HEK293 (cell line): ENCODE results near the gene ZIC5.

Source experiments
- CTCF ChIA-PET: fragments of 350-600 bp; formaldehyde crosslinking; extraction: SDS; loops from one replicate; lab custom pipeline; 2021; ENCODE audit warnings: antibody characterized with exemption; lab: Yijun Ruan, JAX
- POLR2A ChIA-PET: fragments of 300-600 bp; formaldehyde crosslinking; extraction: SDS; loops from one replicate; lab custom pipeline; 2020; ENCODE audit warnings: antibody characterized with exemption, inconsistent platforms; lab: Yijun Ruan, JAX
- H3K27ac ChIP-seq: fragments of 200-500 bp; sonication (Bioruptor generic); 2 replicates; pipeline ENCODE4 v1.5.1; 2014; ENCODE audit warnings: low read depth, low read length, control low read depth, inconsistent platforms; ENCODE audit errors: extremely low read depth
- H3K36me3 ChIP-seq, 2 experiments: fragments of 200-500 bp in 1 of 2; sonication (Bioruptor generic) in 1 of 2; 1 replicate in 1 of 2; 2 replicates in 1 of 2; pipeline ENCODE4 v1.5.1; 2014 to 2017; ENCODE audit warnings: inconsistent platforms in 2 of 2, low read length in 2 of 2; ENCODE audit not compliant: control insufficient read depth in 2 of 2, insufficient read depth in 1 of 2
- H3K4me1 ChIP-seq: fragments of 200-500 bp; sonication (Bioruptor generic); 2 replicates; pipeline ENCODE4 v1.5.1; 2014; ENCODE audit warnings: mild to moderate bottlenecking, low read length, inconsistent platforms; ENCODE audit not compliant: control insufficient read depth, insufficient read depth
- H3K4me3 ChIP-seq: 2 replicates; pipeline ENCODE4 v1.5.1; 2011; ENCODE audit warnings: low read depth, mild to moderate bottlenecking, control low read depth, low read length, moderate library complexity
- H3K9me3 ChIP-seq: fragments of 200-500 bp; sonication (Bioruptor generic); 2 replicates; pipeline ENCODE4 v1.5.1; 2014; ENCODE audit warnings: low read depth, low read length, inconsistent platforms; ENCODE audit not compliant: control insufficient read depth, insufficient read depth
- HOXC10 ChIP-seq: sonication (generic); formaldehyde crosslinking; IDR thresholded peaks from 2 replicates; pipeline ENCODE4 v1.8.1; 2023; ENCODE audit warnings: mild to moderate bottlenecking, missing genetic modification reagents
- PRDM4 ChIP-seq: fragments of 450-650 bp; formaldehyde crosslinking; IDR thresholded peaks from 2 replicates; pipeline ENCODE4 v1.5.1; 2017; ENCODE audit warnings: missing biosample characterization, missing genetic modification characterization
- PRDM6 ChIP-seq: fragments of 450-650 bp; formaldehyde crosslinking; IDR thresholded peaks from 2 replicates; pipeline ENCODE4 v1.5.1; 2017; ENCODE audit warnings: missing biosample characterization, missing genetic modification characterization
- ZBTB10 ChIP-seq: fragments of 450-650 bp; formaldehyde crosslinking; IDR thresholded peaks from 2 replicates; pipeline ENCODE4 v1.5.1; 2016; ENCODE audit warnings: missing biosample characterization, missing genetic modification characterization
- ZNF18 ChIP-seq: fragments of 450-650 bp; formaldehyde crosslinking; IDR thresholded peaks from 2 replicates; pipeline ENCODE4 v1.5.1; 2016; ENCODE audit warnings: missing biosample characterization, missing genetic modification characterization
- ZNF223 ChIP-seq: fragments of 450-650 bp; formaldehyde crosslinking; IDR thresholded peaks from 2 replicates; pipeline ENCODE4 v1.5.1; 2016; ENCODE audit warnings: missing biosample characterization, missing genetic modification characterization
- ZNF274 ChIP-seq, 2 experiments: fragments of 200-500 bp in 1 of 2; fragments of 450-650 bp in 1 of 2; sonication (Bioruptor generic) in 1 of 2; formaldehyde crosslinking in 1 of 2; IDR thresholded peaks; 2 replicates each; pipeline versions ENCODE4 v1.5.1 to v1.6.1; 2014 to 2016; ENCODE audit warnings: borderline replicate concordance in 1 of 2, inconsistent platforms in 1 of 2, low read length in 1 of 2, missing biosample characterization in 1 of 2, missing genetic modification characterization in 1 of 2
- ZNF416 ChIP-seq: fragments of 450-650 bp; formaldehyde crosslinking; IDR thresholded peaks from 2 replicates; pipeline ENCODE4 v1.5.1; 2016; ENCODE audit warnings: missing biosample characterization, missing genetic modification characterization
- ZNF514 ChIP-seq: fragments of 450-650 bp; formaldehyde crosslinking; IDR thresholded peaks from 2 replicates; pipeline ENCODE4 v1.5.1; 2016; ENCODE audit warnings: missing biosample characterization, missing genetic modification characterization
- ZNF549 ChIP-seq: fragments of 450-650 bp; IDR thresholded peaks from 2 replicates; pipeline ENCODE4 v1.5.1; 2018; ENCODE audit warnings: missing biosample characterization, missing genetic modification characterization, mild to moderate bottlenecking, inconsistent platforms, moderate library complexity
- ZNF677 ChIP-seq: fragments of 450-650 bp; IDR thresholded peaks from 2 replicates; pipeline ENCODE4 v1.5.0; 2018; ENCODE audit warnings: missing biosample characterization, mild to moderate bottlenecking, missing genetic modification characterization, moderate library complexity

ZIC5 gene

GRCh38 chr13:99973808-99974185, 2.2 kb upstream of the ZIC5 start (continued):
- peak; percentile 63 for TF ChIP-seq PRDM4
- TF ChIP-seq ZNF223, result no peak

GRCh38 chr13:99973163-99973807, 1.7 kb upstream of the ZIC5 start:
- no peaks in the 10 kb centered on the region for H3K9me3 ChIP-seq
- no peak overlapping the region for H3K27ac ChIP-seq
- no peak overlapping the region for H3K4me3 ChIP-seq
- TF ChIP-seq ZNF18 (tag by site-specific recombination), result peak; percentile 73
- TF ChIP-seq PRDM6, result peak; percentile 23; the same call in 1 of the 2 replicates
- no peak for TF ChIP-seq ZNF677 (tag by site-specific recombination)
- no peak for TF ChIP-seq ZNF274 (IDR thresholded peaks at IDR 0.05; ENCODE audit: low read length)
- TF ChIP-seq ZNF274 (tag by site-specific recombination; IDR thresholded peaks at IDR 0.05; ENCODE audit: borderline replicate concordance), result no peak
- no peak for TF ChIP-seq ZBTB10 (tag by site-specific recombination)
- TF ChIP-seq ZNF549 (tag by site-specific recombination), result no peak
- no peak for TF ChIP-seq ZNF514 (tag by site-specific recombination)
- TF ChIP-seq HOXC10, result no peak
- TF ChIP-seq, all 188 proteins: peak for 2
- CTCF ChIA-PET, result no interaction called here
- H3K4me1 ChIP-seq, result 0 out of 2 replicates have a peak, but pooled peaks cover 6% of the 10 kb centered on the region
- peaks cover 0 to 7% of the 10 kb centered on the region in 2 experiments; a peak in 1 of 3 replicates for H3K36me3 ChIP-seq
- POLR2A ChIA-PET, result interaction anchor here (1.6 kb wide), 1 partner anchor 9 kb away, joined by 6 read pairs; no protein-coding TSS in a partner anchor

- H3K4me3 ChIP-seq, result no peak overlapping the region; the same call in 1 of the 2 replicates
- peaks cover 0 to 7% of the 10 kb centered on the region in 2 experiments; a peak in 1 of 3 replicates for H3K36me3 ChIP-seq
- H3K4me1 ChIP-seq, result peaks cover 9% of the 10 kb centered on the region; the same call in 1 of the 2 replicates
- TF ChIP-seq PRDM4 (peak; percentile 54), ZNF416 (tag by site-specific recombination) (no peak)
- TF ChIP-seq, all 188 proteins: peak for 1
- ChIA-PET CTCF (interaction anchor here (0.7 kb wide), 1 partner anchor 129 kb away, joined by 3 read pairs; no protein-coding TSS in a partner anchor), POLR2A (interaction anchor here (1.1 to 2.7 kb wide), 2 partner anchors 10 to 15 kb away, joined by 3 to 101 read pairs; partner anchors contain the start of gene ZIC2)
- 0 out of 2 replicates have a peak overlapping the region, but pooled peaks have one; percentile 100 for H3K27ac ChIP-seq
- H3K9me3 ChIP-seq, result no peaks in the 10 kb centered on the region
Observed at GRCh38 chr13:99972190-99972731, 694 bp upstream of the ZIC5 start.
